MG63 (cell line): ENCODE measurements around the gene MSH4. TPM values are rescaled to one million over a fixed set of nuclear protein-coding genes. Genes with fewer than 3 reads are reported as not detected.
"Not testable (repeated sequence)": the region's sequence is repeated elsewhere in the genome, so short reads cannot be mapped to it uniquely, and the experiment has no call there.

Experiments
- DNase-seq: peaks from one replicate; pipeline ENCODE4 v3.0.0-alpha.2; 2020
- H3K27me3 ChIP-seq: fragments of 250-450 bp; sonication (Bioruptor Pico); 2 replicates; pipeline ENCODE4 v1.5.1; 2020; ENCODE audit warnings: mild to moderate bottlenecking, moderate library complexity
- H3K36me3 ChIP-seq: fragments of 250-450 bp; sonication (Bioruptor Pico); 2 replicates; pipeline ENCODE4 v1.5.1; 2020; ENCODE audit warnings: mild to moderate bottlenecking, moderate library complexity
- H3K4me3 ChIP-seq: fragments of 250-450 bp; sonication (Bioruptor Pico); 2 replicates; pipeline ENCODE4 v1.5.1; 2020; ENCODE audit warnings: mild to moderate bottlenecking, moderate library complexity
- H3K9me3 ChIP-seq: fragments of 250-450 bp; sonication (Bioruptor Pico); 2 replicates; pipeline ENCODE4 v1.5.1; 2020; ENCODE audit warnings: mild to moderate bottlenecking, moderate library complexity
- total RNA-seq: library from RNA; depleted of rRNA; stranded (reverse); fragments of >200 nt; shearing (Covaris generic); gene quantifications from 2 replicates; pipeline ENCODE4 v1.2.3, GENCODE V29; 2014; ENCODE audit warnings: low replicate concordance

The MSH4 gene
- total RNA-seq, 1 experiment from 2014 or later: not detected

DNA sequence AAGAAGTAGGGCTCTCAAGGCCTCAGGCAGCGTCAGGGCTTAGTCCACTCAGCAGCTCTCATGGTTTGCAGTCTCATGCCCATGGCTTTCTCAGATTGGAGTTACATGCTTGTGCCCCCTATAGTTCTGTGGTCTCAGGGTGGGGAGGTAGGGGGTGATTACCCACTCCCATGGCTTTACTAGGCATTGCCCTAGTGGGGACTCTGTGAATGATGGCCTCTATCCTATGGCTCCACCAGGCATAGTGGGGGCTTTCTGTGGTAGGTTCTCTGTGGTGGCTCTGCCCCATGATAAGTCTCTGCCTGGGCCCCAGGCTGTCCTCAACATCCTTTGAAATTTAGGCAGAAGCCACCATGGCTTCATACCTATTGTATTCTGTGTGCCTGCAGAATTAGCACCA lies 48.9 kb downstream of the MSH4 start:
- Histone ChIP-seq H3K36me3 (no peaks in the 10 kb centered on the region), H3K9me3 (no peaks in the 10 kb centered on the region), H3K27me3 (no peaks in the 10 kb centered on the region), H3K4me3 (no peak overlapping the region)
- no peak for DNase-seq

DNA sequence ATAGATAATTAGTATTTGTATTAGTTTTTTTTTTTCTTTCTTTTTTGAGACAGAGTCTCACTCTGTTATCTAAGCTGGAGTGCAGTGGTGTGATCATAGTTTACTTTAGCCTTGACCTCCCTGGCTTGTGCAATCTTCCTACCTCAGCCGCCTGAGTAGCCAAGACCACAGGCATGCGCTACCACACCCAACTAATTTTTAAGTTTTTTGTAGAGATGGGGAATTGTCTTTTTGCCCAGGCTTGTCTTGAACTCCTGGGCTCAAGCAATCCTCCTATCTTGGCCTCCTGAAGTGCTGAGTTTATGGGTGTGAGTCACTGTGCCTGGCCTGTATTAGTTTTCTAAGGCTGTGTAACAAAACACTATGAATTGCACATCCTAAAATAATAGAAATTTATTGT lies 58.3 kb downstream of the MSH4 start:
- H3K9me3 ChIP-seq: peaks cover 10% of the 10 kb centered on the region

DNA sequence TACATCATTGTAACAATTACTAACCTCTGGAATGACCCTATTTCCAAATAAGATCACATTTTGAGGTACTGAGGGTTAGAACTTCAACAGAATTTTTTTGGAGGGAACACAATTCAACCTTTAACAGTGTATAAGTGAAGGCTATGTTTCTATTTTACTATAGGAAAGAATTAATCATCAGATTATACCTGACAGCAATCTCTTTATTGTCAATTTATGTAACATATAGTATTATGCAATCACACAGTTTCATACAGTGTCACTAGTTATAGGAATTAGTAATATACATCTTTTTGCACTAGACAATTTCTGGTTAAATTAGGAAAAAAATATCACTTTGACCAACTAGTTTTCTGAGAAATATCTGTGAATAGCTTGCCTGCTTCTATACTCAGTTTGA lies 59.1 kb downstream of the MSH4 start:
- Histone ChIP-seq H3K9me3 (peaks cover 10% of the 10 kb centered on the region), H3K27me3 (no peaks in the 10 kb centered on the region; the same call in 1 of the 2 replicates), H3K4me3 (no peak overlapping the region), H3K36me3 (no peaks in the 10 kb centered on the region)
- no peak for DNase-seq

More for the DNA sequence above, 58.3 kb downstream of the MSH4 start:
- Histone ChIP-seq H3K27me3 (no peaks in the 10 kb centered on the region; the same call in 1 of the 2 replicates), H3K36me3 (no peaks in the 10 kb centered on the region), H3K4me3 (no peak overlapping the region)
- DNase-seq: peak; percentile 60

DNA sequence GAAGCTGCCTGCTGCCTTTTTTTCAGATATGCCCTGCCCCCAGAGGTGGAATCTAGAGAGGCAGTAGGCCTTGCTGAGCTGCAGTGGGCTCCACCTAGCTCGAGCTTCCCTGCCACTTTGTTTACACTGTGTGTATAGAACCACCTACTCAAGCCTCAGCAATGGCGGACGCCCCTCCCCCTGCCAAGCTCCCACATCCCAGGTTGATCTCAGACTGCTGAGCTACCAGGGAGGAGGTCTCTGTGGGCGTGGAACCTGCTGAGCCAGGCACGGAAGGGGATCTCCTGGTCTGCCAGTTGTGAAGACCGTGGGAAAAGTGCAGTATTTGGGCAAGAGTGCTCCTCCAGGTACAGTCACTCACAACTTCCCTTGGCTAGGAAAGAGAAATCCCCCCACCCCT lies 65.1 kb downstream of the MSH4 start:
- Histone ChIP-seq H3K9me3 (no peaks in the 10 kb centered on the region), H3K36me3 (no peaks in the 10 kb centered on the region), H3K4me3 (no peak overlapping the region), H3K27me3 (no peaks in the 10 kb centered on the region)
- DNase-seq: no peak

DNA sequence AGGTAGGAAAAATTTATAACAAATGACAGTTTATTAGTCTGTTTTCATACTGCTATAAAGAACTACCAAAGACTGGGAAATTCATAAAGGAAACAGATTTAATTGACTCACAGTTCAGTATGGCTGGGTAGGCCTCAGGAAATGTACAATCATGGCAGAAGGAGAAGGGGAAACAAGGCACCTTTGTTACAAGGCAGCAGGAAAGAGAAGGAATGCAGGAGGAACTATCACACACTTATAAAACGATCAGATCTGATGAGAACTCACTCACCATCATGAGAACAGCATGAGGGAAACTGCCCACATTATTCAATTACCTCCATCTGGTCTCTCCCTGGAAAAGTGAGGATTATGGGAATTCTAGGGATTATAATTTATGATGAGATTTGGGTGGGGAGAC lies 74.3 kb downstream of the MSH4 start:
- DNase-seq: no peak
- Histone ChIP-seq H3K27me3 (no peaks in the 10 kb centered on the region), H3K36me3 (no peaks in the 10 kb centered on the region), H3K4me3 (no peak overlapping the region), H3K9me3 (no peaks in the 10 kb centered on the region)

DNA sequence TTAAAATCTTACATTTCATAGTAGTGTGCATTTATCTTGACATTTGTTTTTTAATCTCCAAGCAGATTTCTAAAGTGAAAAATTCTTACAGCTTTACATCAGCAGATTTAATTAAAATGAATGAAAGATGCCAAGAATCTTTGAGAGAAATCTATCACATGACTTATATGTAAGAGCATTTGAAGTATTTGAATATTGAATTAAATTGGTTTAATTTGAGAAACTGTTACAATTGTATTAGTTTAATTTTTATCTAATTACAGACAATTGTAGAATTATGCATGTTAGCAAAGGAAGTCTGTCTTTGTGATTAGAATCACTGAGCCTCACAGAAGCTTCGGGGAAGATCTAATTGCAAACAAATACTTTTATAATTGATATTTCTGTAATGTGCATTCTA lies 83.3 kb downstream of the MSH4 start:
- H3K4me3 ChIP-seq: no peak overlapping the region
- H3K27me3 ChIP-seq: peaks cover 5% of the 10 kb centered on the region; the same call in 1 of the 2 replicates
- H3K9me3 ChIP-seq: no peaks in the 10 kb centered on the region
- no peaks in the 10 kb centered on the region for H3K36me3 ChIP-seq
- DNase-seq: no peak

DNA sequence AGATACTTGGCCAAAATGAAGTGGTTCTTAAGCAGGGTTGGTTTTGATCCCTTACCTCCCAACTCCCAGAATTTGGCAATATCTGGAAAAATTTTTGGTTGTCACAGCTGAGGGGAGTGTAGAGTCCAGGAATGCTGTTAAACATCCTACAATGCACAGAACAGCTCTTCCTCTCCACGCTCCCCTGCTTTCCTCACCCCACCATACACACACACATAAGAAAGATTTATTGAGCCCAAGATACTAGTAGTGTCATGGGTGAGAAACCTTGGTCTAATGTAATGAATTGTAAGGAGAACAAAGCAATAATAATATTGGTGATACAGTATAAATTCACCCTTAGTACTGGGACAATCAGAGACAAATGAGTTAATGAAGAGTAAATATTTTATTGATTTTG lies 87.8 kb downstream of the MSH4 start:
- H3K9me3 ChIP-seq: no peaks in the 10 kb centered on the region
- H3K36me3 ChIP-seq: no peaks in the 10 kb centered on the region
- no peak for DNase-seq
- H3K27me3 ChIP-seq: no peaks in the 10 kb centered on the region
- H3K4me3 ChIP-seq: no peak overlapping the region

DNA sequence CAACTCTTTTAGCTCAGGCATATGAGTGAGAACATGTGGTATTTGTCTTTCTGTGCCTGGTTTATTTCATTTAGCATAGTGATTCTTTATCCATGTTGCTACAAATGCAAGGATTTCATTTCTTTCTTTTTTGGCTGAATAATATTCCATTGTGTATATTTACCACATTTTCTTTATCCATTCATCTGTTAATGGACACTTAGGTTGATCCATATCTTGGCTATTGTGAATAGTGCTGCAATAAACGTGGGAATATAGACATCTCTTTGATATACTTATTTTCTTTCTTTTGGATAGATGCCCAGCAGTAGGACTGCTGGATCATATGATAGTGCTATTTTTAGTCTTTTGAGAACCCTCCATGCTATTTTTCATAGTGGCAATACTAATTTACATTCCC lies 104.7 kb downstream of the MSH4 start:
- H3K4me3 ChIP-seq: no peak overlapping the region
- no peaks in the 10 kb centered on the region; the same call in 1 of the 2 replicates for H3K27me3 ChIP-seq
- DNase-seq: no peak
- no peaks in the 10 kb centered on the region for H3K9me3 ChIP-seq
- H3K36me3 ChIP-seq: no peaks in the 10 kb centered on the region

DNA sequence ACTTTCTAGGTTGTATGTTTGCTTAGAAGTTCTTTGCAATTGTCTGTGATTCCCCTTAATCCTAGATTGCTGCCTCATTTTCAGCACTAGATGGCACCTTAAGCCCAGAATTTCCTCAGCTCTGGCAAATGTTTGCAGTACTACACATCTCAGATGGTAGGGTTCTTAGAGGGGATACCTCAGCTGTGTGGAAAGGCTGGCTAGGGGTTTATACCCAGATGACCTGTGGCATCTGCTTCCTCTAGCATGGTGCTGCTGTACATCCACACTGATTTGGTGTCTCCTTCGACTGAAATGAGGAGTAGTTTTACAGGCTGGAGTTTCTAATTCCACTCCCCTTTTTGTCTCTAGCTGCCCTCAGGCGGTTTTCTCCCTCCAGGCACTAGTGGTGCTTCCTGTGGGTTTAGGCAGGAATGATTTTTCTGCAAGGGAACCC lies 112.1 kb downstream of the MSH4 start:
- peak; percentile 8 for DNase-seq
- no peaks in the 10 kb centered on the region for H3K36me3 ChIP-seq
- no peak overlapping the region for H3K4me3 ChIP-seq
- H3K27me3 ChIP-seq: peaks cover 3% of the 10 kb centered on the region; the same call in 1 of the 2 replicates
- no peaks in the 10 kb centered on the region for H3K9me3 ChIP-seq

DNA sequence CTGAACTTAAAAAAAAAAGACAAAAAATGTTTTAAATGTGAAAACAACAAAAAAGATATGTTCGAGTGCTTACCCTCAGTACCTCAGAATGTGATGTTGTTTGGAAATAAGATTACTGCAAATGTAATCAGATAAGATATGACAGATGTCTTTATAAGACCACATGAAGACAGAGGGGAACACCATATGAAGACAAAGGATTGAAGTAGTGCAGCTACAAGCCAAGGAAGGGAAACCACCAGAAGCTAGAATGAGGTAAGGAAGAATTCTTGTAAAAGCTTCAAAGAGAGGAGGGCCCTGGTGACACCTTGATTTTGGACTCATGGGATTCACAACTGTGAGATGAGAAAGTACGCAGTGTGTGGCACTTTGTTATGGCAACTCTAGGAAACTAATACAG lies 120.2 kb downstream of the MSH4 start:
- Histone ChIP-seq H3K9me3 (no peaks in the 10 kb centered on the region), H3K4me3 (no peak overlapping the region), H3K27me3 (peaks cover 3% of the 10 kb centered on the region; the same call in 1 of the 2 replicates), H3K36me3 (no peaks in the 10 kb centered on the region)
- no peak for DNase-seq

DNA sequence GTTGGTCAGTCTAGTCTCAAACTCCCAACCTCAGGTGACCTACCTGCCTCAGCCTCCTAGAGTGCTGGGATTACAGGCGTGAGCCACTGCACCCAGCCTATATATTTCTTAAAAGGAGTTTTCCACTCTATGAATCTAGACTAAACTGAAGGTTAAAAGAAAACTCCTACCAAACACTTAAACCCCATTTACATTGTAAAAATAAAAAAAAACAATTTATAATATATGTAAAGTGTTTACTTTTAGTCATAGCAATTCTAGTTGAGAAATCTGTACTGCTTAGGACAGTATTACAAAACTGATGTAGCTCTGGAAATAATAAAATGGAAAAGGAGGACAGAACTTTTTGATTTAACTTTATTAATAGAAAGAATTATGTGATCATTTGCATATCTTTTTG lies 126.0 kb downstream of the MSH4 start:
- Histone ChIP-seq H3K27me3 (no peaks in the 10 kb centered on the region; the same call in 1 of the 2 replicates), H3K4me3 (no peak overlapping the region), H3K36me3 (no peaks in the 10 kb centered on the region), H3K9me3 (no peaks in the 10 kb centered on the region)
- DNase-seq: no peak

DNA sequence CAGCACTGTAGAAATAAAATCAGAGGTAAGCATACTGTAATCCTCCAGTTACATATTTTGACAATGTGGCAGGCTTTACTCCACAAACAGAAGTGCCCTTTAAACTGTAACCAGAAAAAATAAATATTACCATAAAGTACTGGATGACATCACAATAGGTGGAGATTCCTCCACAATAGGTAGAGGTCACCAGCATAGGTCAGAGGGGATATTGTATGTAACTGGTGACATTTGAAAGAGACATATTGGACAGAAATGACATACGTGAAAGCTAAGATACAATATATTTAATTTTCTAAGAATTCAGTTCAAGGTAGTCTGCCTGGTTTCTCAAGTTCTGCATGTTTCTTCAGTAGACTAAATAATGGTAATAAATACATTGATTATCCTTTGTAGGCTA lies 135.6 kb downstream of the MSH4 start, which contains the start of gene ASB17:
Gene ASB17, minus strand, starts transcription at position 101 of the 400 bp plus-strand sequence. CDS start 113 bp downstream, outside the sequence.
- Histone ChIP-seq H3K9me3 (no peaks in the 10 kb centered on the region), H3K27me3 (peaks cover 2% of the 10 kb centered on the region; the same call in 1 of the 2 replicates), H3K36me3 (no peaks in the 10 kb centered on the region), H3K4me3 (no peak within 1 kb of the TSS)
- no peak for DNase-seq

DNA sequence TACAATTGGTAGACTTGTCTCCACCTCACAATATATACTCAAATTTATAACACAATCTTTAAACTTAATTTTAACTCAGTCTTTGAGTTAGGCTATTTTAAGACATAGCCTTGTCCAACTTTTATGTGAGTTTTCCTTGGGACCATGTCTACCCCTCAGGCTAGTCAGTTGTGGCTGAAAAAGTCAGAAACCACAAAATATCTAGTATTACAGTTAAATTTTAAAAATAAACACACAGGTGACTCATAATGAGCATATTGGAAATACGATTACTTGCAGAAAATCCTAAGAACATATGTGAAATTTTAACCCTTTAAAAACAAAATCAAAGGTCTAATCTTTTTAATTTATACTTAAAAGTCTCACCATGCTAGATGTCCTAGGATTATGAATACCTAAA lies 140.4 kb downstream of the MSH4 start:
- Histone ChIP-seq H3K36me3 (no peaks in the 10 kb centered on the region), H3K4me3 (no peak overlapping the region), H3K27me3 (no peaks in the 10 kb centered on the region), H3K9me3 (no peaks in the 10 kb centered on the region; the same call in 1 of the 2 replicates)
- DNase-seq: no peak

DNA sequence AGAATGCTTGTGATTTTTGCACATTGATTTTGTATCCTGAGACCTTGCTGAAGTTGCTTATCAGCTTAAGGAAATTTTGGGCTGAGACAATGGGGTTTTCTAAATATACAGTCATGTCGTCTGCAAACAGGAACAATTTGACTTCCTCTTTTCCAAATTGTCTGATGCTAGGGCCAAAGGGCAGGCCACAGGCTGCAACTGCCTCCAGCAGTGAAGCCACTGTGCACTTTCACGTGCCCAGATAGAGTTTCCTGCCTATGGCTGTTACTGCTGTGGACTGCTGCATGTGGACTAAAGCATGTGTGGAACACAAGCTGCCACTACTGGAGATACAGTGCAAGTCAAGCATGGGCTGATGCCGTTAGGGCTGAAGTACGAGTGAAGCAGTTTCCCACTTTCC lies 146.4 kb downstream of the MSH4 start:
- H3K36me3 ChIP-seq, H3K9me3 ChIP-seq, H3K4me3 ChIP-seq, H3K27me3 ChIP-seq, DNase-seq: not testable (repeated sequence)

DNA sequence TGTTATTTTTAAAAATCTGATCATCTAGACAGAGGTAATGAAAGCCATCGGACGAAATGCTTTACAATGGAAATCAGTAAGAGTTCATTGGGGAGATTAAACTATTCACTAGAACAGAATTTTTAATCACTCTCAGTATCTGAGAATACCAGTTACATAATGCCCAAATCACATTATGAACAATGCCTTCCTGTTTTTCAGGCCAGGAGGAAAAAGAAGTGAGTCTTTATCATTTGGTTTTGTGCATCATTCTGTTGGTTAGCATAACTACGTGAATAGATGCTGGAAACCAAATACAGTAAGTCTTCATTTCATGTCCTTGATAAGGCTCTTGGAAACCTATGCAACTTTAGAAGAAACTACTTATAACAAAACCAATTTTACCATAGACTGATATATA lies 153.5 kb downstream of the MSH4 start:
- no peak for DNase-seq
- H3K36me3 ChIP-seq: no peaks in the 10 kb centered on the region
- peaks cover 2% of the 10 kb centered on the region; the same call in 1 of the 2 replicates for H3K9me3 ChIP-seq
- no peaks in the 10 kb centered on the region for H3K27me3 ChIP-seq
- H3K4me3 ChIP-seq: no peak overlapping the region

DNA sequence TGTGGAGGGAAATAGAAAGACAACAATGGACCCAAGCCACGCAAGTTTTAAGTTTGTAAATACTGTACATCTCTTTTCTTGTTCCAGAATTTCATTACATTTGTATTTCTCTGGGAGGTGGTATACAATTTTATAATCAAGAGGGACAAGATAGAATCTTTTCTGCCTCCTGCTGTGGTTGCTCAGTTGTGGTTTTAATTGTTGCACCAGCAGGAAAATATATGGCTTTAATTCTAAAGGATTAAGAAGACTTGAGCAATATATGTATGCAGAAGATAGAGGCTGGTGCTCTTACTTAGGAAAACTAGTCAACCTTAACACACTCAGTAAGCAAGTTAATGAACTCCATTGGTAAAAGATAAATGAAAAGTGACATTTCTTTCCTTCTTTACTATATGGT lies 155.3 kb downstream of the MSH4 start:
- no peak overlapping the region for H3K4me3 ChIP-seq

DNA sequence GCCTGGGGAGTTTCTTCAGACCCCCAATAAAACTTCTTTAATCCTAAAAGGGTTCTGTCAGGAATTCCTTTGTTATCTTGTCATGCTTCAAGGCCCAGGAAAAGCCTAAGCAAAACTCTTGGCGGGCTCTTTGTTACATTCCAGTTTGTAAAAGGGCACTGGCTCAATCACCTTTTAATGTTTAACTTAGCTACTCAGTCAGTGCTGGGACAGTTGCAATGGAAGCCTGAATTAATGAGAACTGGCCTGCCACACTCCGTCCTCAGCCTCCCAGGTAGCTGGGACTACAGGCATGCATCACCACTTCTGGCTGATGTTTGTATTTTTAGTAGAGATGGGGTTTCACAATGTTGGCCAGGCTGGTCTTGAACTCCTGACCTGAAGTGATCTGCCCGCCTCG lies 156.8 kb downstream of the MSH4 start:
- no peaks in the 10 kb centered on the region for H3K27me3 ChIP-seq
- no peak overlapping the region for H3K4me3 ChIP-seq
- DNase-seq: no peak
- no peaks in the 10 kb centered on the region for H3K36me3 ChIP-seq
- H3K9me3 ChIP-seq: no peaks in the 10 kb centered on the region

More for the DNA sequence above, 155.3 kb downstream of the MSH4 start:
- Histone ChIP-seq H3K9me3 (no peaks in the 10 kb centered on the region), H3K27me3 (no peaks in the 10 kb centered on the region), H3K36me3 (no peaks in the 10 kb centered on the region)
- DNase-seq: no peak

DNA sequence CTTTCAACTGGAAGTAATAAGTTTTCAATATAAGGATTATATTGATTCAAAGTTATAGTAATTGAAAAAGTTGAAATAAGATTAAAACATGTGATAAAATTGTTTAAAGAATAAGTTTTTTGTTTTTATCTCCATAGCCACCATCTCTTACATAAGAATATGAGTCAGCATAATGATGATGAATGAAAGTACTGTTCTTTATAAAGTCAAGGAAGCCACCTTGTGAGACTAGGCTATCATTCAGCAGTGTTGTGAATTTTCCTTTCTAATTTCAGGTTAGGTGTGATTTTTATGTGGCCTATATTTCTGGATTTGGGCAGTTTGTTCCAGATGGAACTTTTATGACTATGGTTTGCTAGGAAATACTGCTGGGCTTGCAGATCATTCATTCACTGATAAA lies 157.9 kb downstream of the MSH4 start:
- Histone ChIP-seq H3K36me3 (no peaks in the 10 kb centered on the region), H3K9me3 (no peaks in the 10 kb centered on the region), H3K4me3 (no peak overlapping the region), H3K27me3 (no peaks in the 10 kb centered on the region)
- no peak for DNase-seq
